LNCaP clone FGC (cell line): ENCODE data around the gene TPGS1.

Experiments used
- DNase-seq: peaks from one replicate; pipeline ENCODE4 v3.0.0-alpha.2; 2011; ENCODE audit warnings: low read depth
- H3K4me3 ChIP-seq: 2 replicates; pipeline ENCODE4 v1.5.1; 2011; ENCODE audit warnings: mild to moderate bottlenecking, low read depth, low read length, control low read depth
- CTCF ChIP-seq: IDR thresholded peaks from 2 replicates; pipeline ENCODE4 v1.5.1; 2012; ENCODE audit warnings: mild to moderate bottlenecking; ENCODE audit not compliant: control insufficient read depth, insufficient read depth; ENCODE audit errors: extremely low read depth

TPGS1 gene

GRCh38 chr19:525857-526419, 18.6 kb downstream of the TPGS1 start:
- TF ChIP-seq CTCF, result no peak
- H3K4me3 ChIP-seq, result no peak overlapping the region
- no peak for DNase-seq

- DNase-seq, result no peak
- no peak for TF ChIP-seq CTCF
- H3K4me3 ChIP-seq, result peak overlapping the region; percentile 93
Observed at GRCh38 chr19:530134-531008, 23.1 kb downstream of the TPGS1 start.

GRCh38 chr19:531009-531752, 23.9 kb downstream of the TPGS1 start:
- H3K4me3 ChIP-seq, result peak overlapping the region; percentile 93
- DNase-seq, result no peak
- TF ChIP-seq CTCF, result peak; percentile 20; the same call in 1 of the 2 replicates

GRCh38 chr19:531753-532560, 24.7 kb downstream of the TPGS1 start, which contains the start of gene CDC34:
Gene CDC34, plus strand, starts transcription at chr19:531760. Its CDS starts 172 bp downstream, at chr19:531932.
- no peak for TF ChIP-seq CTCF
- H3K4me3 ChIP-seq, result peak within 1 kb of the TSS; percentile 93
- DNase-seq, result no peak

GRCh38 chr19:532561-533363, 25.5 kb downstream of the TPGS1 start:
- TF ChIP-seq CTCF, result peak; percentile 55
- DNase-seq, result peak; percentile 35
- peak overlapping the region; percentile 93 for H3K4me3 ChIP-seq
